ENCODE measurements around the gene IQGAP1. TPM values are rescaled to one million over a fixed set of nuclear protein-coding genes. Genes with fewer than 3 reads are reported as not detected.

The IQGAP1 gene
- total RNA-seq, 1 donor from 2014 or later = 187 TPM

DNA sequence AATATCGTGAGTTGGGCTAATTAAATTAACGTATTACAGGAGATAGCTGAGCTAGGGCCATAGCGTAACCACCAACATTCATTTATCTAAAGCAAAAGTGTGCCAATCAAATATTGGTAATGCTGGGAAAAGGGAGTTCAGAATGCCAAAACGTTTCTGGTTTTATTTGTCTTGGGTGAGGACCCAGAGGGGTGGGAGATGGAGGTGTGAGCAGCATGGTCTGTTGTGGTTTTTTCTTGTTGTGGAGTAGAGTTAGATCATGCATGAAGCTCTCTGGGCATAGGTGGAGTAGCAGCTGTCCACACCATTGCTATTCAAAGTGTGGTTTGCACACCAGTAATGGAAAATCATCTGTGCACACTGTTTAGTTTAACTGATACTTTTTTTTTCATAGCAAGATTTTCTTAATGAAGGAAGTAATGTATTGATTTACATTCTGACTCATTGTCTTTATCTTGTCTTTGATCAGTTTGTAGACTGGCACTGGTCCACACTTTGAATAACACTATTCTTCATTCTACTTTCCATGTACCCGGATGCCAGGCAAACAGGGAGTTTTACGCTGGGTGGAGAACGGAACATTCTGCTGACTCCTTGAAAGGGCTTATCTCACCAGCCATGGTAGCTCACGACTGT lies 90.9 kb downstream of the IQGAP1 start:
- TF ChIP-seq, protein P1, sequence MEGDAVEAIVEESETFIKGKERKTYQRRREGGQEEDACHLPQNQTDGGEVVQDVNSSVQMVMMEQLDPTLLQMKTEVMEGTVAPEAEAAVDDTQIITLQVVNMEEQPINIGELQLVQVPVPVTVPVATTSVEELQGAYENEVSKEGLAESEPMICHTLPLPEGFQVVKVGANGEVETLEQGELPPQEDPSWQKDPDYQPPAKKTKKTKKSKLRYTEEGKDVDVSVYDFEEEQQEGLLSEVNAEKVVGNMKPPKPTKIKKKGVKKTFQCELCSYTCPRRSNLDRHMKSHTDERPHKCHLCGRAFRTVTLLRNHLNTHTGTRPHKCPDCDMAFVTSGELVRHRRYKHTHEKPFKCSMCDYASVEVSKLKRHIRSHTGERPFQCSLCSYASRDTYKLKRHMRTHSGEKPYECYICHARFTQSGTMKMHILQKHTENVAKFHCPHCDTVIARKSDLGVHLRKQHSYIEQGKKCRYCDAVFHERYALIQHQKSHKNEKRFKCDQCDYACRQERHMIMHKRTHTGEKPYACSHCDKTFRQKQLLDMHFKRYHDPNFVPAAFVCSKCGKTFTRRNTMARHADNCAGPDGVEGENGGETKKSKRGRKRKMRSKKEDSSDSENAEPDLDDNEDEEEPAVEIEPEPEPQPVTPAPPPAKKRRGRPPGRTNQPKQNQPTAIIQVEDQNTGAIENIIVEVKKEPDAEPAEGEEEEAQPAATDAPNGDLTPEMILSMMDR (conservative IDR thresholded peaks at IDR 0.05; ENCODE audit: low read depth, low read length) = no peak
- no peak for DNase-seq (ENCODE audit: low read depth)
- no peak overlapping the region for H3K4me3 ChIP-seq (ENCODE audit: low read depth, low read length)

DNA sequence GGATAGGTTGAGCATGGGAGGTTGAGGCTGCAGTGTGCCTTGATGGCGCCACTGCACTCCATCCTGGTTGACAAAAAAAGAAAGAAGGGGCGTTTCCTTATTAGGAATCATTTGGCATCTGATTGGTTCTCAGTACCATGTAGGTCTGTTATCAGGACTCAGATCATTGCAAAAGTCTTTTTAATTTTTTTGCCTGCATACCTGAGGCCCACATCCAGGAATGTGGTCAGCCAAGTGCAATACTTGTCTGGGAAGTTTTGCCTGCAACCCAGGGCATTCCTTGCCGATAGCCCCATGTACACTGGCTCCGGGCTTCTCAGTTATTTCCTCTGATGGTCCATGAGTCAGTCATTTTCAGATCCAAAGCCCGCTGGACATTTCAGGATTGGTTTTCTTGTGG lies 91.6 kb downstream of the IQGAP1 start:
- H3K4me3 ChIP-seq (ENCODE audit: low read depth, low read length) = no peak overlapping the region
- DNase-seq (ENCODE audit: low read depth) = no peak
- TF ChIP-seq, protein P1 (conservative IDR thresholded peaks at IDR 0.05; ENCODE audit: low read depth, low read length) = no peak

DNA sequence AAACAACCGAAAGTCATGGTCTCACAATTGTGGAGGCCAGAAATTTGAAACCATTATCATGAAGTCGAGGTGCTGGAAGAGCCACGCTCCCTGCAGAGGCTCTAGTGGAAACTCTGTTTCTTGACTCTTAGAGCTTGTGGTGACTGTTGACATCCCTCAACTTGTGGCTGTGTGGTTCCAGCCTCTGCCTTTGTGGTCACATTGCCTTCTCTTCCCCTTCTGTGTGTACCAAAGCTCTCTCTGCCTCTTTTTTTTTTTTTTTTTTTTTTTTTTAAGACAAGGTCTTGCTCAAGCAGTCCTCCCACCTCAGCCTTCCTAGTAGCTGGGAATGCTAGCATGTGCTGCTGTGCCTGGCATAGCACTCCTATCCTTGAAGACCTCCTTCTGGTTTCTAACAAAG lies 93.0 kb downstream of the IQGAP1 start:
- DNase-seq (ENCODE audit: low read depth) = no peak
- TF ChIP-seq, protein P1 (conservative IDR thresholded peaks at IDR 0.05; ENCODE audit: low read depth, low read length) = no peak
- no peak overlapping the region for H3K4me3 ChIP-seq (ENCODE audit: low read depth, low read length)

DNA sequence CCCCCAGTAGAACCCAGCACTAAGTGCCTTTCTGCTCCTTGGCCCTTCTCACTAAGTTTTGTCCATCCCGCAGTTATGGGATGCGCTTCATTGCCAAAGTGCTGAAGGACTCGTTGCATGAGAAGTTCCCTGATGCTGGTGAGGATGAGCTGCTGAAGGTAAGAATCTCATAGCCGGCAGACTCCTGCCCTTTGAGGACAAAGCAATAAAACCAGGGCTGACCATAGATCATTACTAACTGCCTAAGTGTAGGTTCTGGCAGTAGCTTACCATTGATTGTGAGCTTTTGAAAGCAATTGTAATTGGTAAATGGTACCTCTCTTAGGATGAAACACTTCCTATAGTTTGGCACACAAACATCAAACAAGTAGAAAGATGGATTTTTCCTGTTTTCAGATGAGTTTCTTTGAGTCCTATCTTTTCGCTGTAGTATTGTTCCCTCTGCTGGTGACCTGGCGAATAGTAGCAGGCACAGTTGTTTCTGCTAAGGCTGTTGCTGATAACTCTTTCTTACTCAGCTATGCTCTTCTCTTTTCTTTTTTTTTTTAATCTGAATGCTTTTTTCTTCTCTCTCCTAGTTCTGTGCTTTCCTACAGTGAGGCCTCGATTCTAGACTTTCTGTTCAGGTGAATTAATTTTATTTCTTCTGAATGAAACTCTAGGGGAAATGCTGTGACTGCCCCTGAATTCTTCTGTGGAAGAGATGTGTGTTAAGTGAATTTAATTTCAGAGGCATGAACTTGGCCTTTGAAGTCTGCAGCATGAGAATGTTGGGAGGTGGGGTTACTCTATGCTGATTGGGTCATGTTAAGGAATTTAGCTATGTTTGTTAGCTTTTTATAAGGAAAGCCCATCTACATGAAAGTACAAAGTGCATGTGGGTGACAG lies 94.3 kb downstream of the IQGAP1 start:
- TF ChIP-seq, protein P1 (conservative IDR thresholded peaks at IDR 0.05; ENCODE audit: low read depth, low read length) = peak; percentile 73
- H3K4me3 ChIP-seq (ENCODE audit: low read depth, low read length) = no peak overlapping the region
- no peak for DNase-seq (ENCODE audit: low read depth)

- no peak overlapping the region for H3K4me3 ChIP-seq (ENCODE audit: low read depth, low read length)
- TF ChIP-seq, protein P1 (conservative IDR thresholded peaks at IDR 0.05; ENCODE audit: low read depth, low read length) = no peak
- no peak for DNase-seq (ENCODE audit: low read depth)
Observed at GRCh38 chr15:90483012-90483307, 94.9 kb downstream of the IQGAP1 start.

DNA sequence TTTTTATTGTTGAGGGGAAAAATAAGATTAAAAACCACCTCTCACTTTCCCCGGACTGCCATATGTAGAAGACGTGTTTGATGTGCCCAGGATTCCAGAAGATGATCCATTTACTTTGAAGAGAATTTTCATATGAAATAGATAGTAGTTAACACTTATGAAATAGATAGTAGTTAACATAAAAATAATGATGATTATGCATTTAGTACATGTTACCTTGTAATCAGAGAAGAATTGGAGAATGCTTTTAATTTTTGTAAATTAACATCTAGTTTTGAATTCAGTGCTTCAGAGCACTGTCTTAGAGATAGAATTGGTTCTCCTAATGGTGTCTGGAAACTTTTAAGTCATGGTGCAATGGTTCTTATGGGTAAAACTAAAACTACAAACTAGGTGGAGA lies 95.6 kb downstream of the IQGAP1 start:
- no peak for DNase-seq (ENCODE audit: low read depth)
- TF ChIP-seq, protein P1 (conservative IDR thresholded peaks at IDR 0.05; ENCODE audit: low read depth, low read length) = no peak
- H3K4me3 ChIP-seq (ENCODE audit: low read depth, low read length) = no peak overlapping the region

Measured in epithelial cell of proximal tubule (primary cell).